OCI-LY3 (cell line): ENCODE measurements around the gene RAB25.

Experiments
- EZH2phosphoT487 ChIP-seq: fragments of 200-600 bp; shearing (Covaris generic); IDR thresholded peaks from 2 replicates; pipeline ENCODE4 v1.6.1; 2018; ENCODE audit warnings: antibody characterized with exemption, mixed run types, low read depth
- TF ChIP-seq, protein P1 (sequence below): fragments of 200-600, 300-600 bp; sonication (generic); IDR thresholded peaks from 2 replicates; pipeline ENCODE4 v1.5.1; 2014; ENCODE audit warnings: antibody characterized with exemption, low read length, low read depth

DNA sequence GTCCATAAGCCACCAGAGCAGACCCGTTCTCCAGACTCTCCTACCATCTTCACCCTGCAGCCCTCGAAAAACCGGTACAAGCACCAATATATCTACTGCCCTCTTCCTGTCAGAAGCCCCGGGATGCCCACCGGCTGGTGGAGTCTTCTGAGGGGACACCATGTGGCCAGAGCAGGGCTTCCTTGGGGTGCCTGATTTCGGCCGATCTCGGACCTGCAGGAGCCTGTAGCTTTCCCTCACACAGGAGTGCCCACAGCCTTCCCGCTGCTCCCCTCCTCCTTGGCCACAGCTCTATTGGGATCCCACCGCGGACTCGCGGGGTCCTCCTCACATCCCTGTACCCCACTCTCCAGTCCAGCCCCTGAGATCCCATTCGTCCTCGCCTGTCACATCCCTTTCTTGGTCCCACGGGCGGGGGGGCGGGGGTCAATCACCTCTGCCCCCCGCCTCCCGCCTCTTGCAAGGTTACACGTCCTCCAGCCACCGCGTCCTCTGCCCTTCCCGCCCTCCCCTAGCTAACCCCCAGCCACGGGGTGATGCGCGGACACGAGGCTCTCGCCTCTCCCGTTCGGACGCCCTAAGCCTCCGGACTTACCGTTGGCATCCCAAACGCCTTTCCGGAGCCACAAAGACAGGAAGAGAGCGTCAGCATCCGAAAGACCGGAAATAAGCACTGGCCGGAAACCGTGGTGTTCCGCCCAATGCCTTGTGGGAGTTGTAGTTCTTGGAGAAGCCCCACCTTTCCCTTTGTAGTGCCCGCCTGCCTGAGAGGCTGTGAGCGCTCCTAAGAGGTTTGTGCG, 40.5 kb upstream of the RAB25 start, which contains the start of gene SSR2:
- TF ChIP-seq, protein P1, sequence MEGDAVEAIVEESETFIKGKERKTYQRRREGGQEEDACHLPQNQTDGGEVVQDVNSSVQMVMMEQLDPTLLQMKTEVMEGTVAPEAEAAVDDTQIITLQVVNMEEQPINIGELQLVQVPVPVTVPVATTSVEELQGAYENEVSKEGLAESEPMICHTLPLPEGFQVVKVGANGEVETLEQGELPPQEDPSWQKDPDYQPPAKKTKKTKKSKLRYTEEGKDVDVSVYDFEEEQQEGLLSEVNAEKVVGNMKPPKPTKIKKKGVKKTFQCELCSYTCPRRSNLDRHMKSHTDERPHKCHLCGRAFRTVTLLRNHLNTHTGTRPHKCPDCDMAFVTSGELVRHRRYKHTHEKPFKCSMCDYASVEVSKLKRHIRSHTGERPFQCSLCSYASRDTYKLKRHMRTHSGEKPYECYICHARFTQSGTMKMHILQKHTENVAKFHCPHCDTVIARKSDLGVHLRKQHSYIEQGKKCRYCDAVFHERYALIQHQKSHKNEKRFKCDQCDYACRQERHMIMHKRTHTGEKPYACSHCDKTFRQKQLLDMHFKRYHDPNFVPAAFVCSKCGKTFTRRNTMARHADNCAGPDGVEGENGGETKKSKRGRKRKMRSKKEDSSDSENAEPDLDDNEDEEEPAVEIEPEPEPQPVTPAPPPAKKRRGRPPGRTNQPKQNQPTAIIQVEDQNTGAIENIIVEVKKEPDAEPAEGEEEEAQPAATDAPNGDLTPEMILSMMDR = 0 out of 2 replicates have a peak, but pooled peaks have one; percentile 13
- TF ChIP-seq EZH2phosphoT487 = no peak
